Ovary (tissue), 3 donors: ENCODE results near the gene SLC1A3.

ENCODE experiments used
- EP300 ChIP-seq: sonication (generic); formaldehyde crosslinking; IDR thresholded peaks from one replicate; pipeline ENCODE4 v1.6.1; 2017; ENCODE audit warnings: antibody characterized with exemption
- POLR2A ChIP-seq: fragments of 450-650 bp; IDR thresholded peaks from one replicate; pipeline ENCODE4 v1.6.1; 2017; ENCODE audit warnings: antibody characterized with exemption, mild to moderate bottlenecking, moderate library complexity
- TF ChIP-seq, protein P1 (sequence below), 3 donors: fragments of 450-650 bp in 2 of 3; fragments of 200-600 bp in 1 of 3; IDR thresholded peaks; one replicate each; pipeline versions ENCODE4 v1.5.1 to v1.8.0; 2016 to 2022; ENCODE audit warnings: antibody characterized with exemption in 3 of 3, mild to moderate bottlenecking in 1 of 3
- donor health status: DM: no; HTN: no; CAD: no.

DNA sequence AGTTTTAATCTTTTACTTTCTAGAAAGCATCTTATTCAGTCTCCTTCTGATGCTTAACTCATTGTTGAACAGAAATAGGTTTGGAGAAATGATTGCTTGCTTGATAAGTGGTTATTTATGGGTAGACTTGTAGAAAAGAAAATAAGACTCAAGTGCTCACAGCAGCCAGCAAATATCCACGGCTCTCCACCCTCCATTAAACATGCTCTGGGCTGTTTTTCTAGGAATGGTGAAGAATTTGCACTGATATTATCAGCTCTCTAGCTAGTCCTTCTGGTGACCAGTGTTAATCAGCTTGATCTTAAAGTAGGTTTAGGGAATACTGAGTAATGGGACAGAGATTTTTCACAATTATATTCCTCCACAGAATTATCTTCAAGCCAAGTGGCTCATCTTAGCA is 60.6 kb downstream of the SLC1A3 start:
- TF ChIP-seq, protein P1, sequence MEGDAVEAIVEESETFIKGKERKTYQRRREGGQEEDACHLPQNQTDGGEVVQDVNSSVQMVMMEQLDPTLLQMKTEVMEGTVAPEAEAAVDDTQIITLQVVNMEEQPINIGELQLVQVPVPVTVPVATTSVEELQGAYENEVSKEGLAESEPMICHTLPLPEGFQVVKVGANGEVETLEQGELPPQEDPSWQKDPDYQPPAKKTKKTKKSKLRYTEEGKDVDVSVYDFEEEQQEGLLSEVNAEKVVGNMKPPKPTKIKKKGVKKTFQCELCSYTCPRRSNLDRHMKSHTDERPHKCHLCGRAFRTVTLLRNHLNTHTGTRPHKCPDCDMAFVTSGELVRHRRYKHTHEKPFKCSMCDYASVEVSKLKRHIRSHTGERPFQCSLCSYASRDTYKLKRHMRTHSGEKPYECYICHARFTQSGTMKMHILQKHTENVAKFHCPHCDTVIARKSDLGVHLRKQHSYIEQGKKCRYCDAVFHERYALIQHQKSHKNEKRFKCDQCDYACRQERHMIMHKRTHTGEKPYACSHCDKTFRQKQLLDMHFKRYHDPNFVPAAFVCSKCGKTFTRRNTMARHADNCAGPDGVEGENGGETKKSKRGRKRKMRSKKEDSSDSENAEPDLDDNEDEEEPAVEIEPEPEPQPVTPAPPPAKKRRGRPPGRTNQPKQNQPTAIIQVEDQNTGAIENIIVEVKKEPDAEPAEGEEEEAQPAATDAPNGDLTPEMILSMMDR (IDR thresholded peaks at IDR 0.05) = no peak
- TF ChIP-seq POLR2A (no peak), EP300 (no peak)
